IMR-90 (cell line): ENCODE data around the gene FSTL3. TPM values are rescaled to one million over a fixed set of nuclear protein-coding genes. Genes with fewer than 3 reads are reported as not detected.
A peak's percentile ranks its signal among the peaks of the same experiment; 100 is the strongest.

Experiments
- ATAC-seq: fragments of 200-7000 bp; cut with Tn5 transposase; 2 replicates; pipeline ENCODE4 v1.9.1; 2020; ENCODE audit warnings: low read depth, mild to moderate bottlenecking, moderate library complexity
- BruUV-seq: library from RNA; stranded (reverse); fragments of 400-500 nt; replicated peaks from 2 replicates; lab custom pipeline; 2021; lab: Mats Ljungman, UMichigan
- CTCF ChIA-PET: fragments of 300-600 bp; formaldehyde crosslinking; extraction: SDS; loops from one replicate; lab custom pipeline; 2021; ENCODE audit warnings: antibody characterized with exemption; lab: Yijun Ruan, JAX
- POLR2A ChIA-PET: fragments of 300-600 bp; sonication (Branson Sonifier 250); formaldehyde crosslinking; loops from one replicate; lab custom pipeline; 2022; ENCODE audit warnings: antibody characterized with exemption; ENCODE audit not compliant: unreplicated experiment; lab: Charles Lee
- DNase-seq: peaks from one replicate; pipeline ENCODE4 v3.0.0; 2013
- H2AFZ ChIP-seq: replicated peaks from 2 replicates; pipeline ENCODE3; 2013; ENCODE audit warnings: low read length, mild to moderate bottlenecking; ENCODE audit not compliant: poor library complexity
- H2AK5ac ChIP-seq: 2 replicates; pipeline ENCODE4 v1.6.1; 2013; ENCODE audit warnings: low read depth, low read length, inconsistent platforms
- H2AK9ac ChIP-seq: replicated peaks from 2 replicates; pipeline ENCODE3; 2013; ENCODE audit warnings: mild to moderate bottlenecking, low read depth, low read length, moderate library complexity; ENCODE audit not compliant: poor library complexity
- H2BK120ac ChIP-seq: 2 replicates; pipeline ENCODE4 v1.6.1; 2013; ENCODE audit warnings: low read depth, low read length, inconsistent platforms
- H2BK15ac ChIP-seq: 3 replicates; pipeline ENCODE4 v1.6.1; 2013; ENCODE audit warnings: low read depth, low read length, inconsistent platforms
- H2BK20ac ChIP-seq: 2 replicates; pipeline ENCODE4 v1.6.1; 2013; ENCODE audit warnings: low read depth, mild to moderate bottlenecking, inconsistent platforms, low read length, moderate library complexity
- H2BK5ac ChIP-seq: 2 replicates; pipeline ENCODE4 v1.6.1; 2013; ENCODE audit warnings: mild to moderate bottlenecking, low read depth, low read length, inconsistent platforms; ENCODE audit not compliant: poor library complexity, severe bottlenecking
- H3K14ac ChIP-seq: replicated peaks from 2 replicates; pipeline ENCODE4 v1.6.1; 2013; ENCODE audit warnings: low read depth, low read length, inconsistent platforms
- H3K18ac ChIP-seq: 2 replicates; pipeline ENCODE4 v1.6.1; 2013; ENCODE audit warnings: low read depth, low read length, control low read depth
- H3K23ac ChIP-seq: 2 replicates; pipeline ENCODE4 v1.6.1; 2013; ENCODE audit warnings: low read depth, low read length, inconsistent platforms
- H3K27ac ChIP-seq: 2 replicates; pipeline ENCODE4 v1.5.1; 2013; ENCODE audit warnings: mild to moderate bottlenecking, control low read depth, low read length; ENCODE audit not compliant: insufficient read depth
- H3K27me3 ChIP-seq: 2 replicates; pipeline ENCODE4 v1.6.1; 2013; ENCODE audit warnings: low read length; ENCODE audit not compliant: control insufficient read depth, insufficient read depth
- H3K36me3 ChIP-seq: 2 replicates; pipeline ENCODE4 v1.6.1; 2013; ENCODE audit warnings: low read length, mixed read lengths; ENCODE audit not compliant: control insufficient read depth, insufficient read depth
- H3K4ac ChIP-seq: 2 replicates; pipeline ENCODE4 v1.6.1; 2013; ENCODE audit warnings: low read depth, low read length, inconsistent platforms
- H3K4me1 ChIP-seq: 2 replicates; pipeline ENCODE4 v1.6.1; 2013; ENCODE audit warnings: low read length, mixed read lengths; ENCODE audit not compliant: control insufficient read depth, insufficient read depth
- H3K4me2 ChIP-seq: 2 replicates; pipeline ENCODE4 v1.6.1; 2013; ENCODE audit warnings: low read depth, mild to moderate bottlenecking, control low read depth, low read length, moderate library complexity
- H3K4me3 ChIP-seq: 2 replicates; pipeline ENCODE4 v1.5.1; 2013; ENCODE audit warnings: low read depth, mild to moderate bottlenecking, control low read depth, low read length, moderate library complexity; ENCODE audit not compliant: insufficient read depth
- H3K56ac ChIP-seq: 2 replicates; pipeline ENCODE4 v1.6.1; 2013; ENCODE audit warnings: low read length, inconsistent platforms; ENCODE audit not compliant: insufficient read depth; ENCODE audit errors: extremely low read depth
- H3K79me1 ChIP-seq, 2 experiments: 2 replicates each; pipeline ENCODE4 v1.6.1; 2013; ENCODE audit warnings: low read length in 2 of 2, inconsistent platforms in 1 of 2, low read depth in 1 of 2
- H3K9ac ChIP-seq: 2 replicates; pipeline ENCODE4 v1.6.1; 2013; ENCODE audit warnings: low read depth, low read length, control low read depth
- H3K9me1 ChIP-seq: 2 replicates; pipeline ENCODE4 v1.6.1; 2013; ENCODE audit warnings: low read length, inconsistent platforms; ENCODE audit not compliant: insufficient read depth
- H3K9me3 ChIP-seq: 2 replicates; pipeline ENCODE4 v1.6.1; 2013; ENCODE audit warnings: low read length; ENCODE audit not compliant: control insufficient read depth, insufficient read depth
- H4K20me1 ChIP-seq: 2 replicates; pipeline ENCODE4 v1.6.1; 2013; ENCODE audit warnings: low read length, inconsistent platforms; ENCODE audit not compliant: insufficient read depth
- H4K5ac ChIP-seq: 2 replicates; pipeline ENCODE4 v1.6.1; 2013; ENCODE audit warnings: mild to moderate bottlenecking, low read depth, low read length, control low read depth
- H4K8ac ChIP-seq, 2 experiments: 2 replicates each; pipeline ENCODE4 v1.6.1; 2013; ENCODE audit warnings: low read depth in 2 of 2, low read length in 2 of 2, control low read depth in 1 of 2, inconsistent platforms in 1 of 2
- H4K91ac ChIP-seq: 2 replicates; pipeline ENCODE4 v1.6.1; 2013; ENCODE audit warnings: low read depth, low read length, inconsistent platforms; ENCODE audit not compliant: insufficient read depth
- BHLHE40 ChIP-seq: fragments of 150-350 bp; IDR thresholded peaks from 2 replicates; pipeline ENCODE4 v1.6.1; 2016; ENCODE audit warnings: mild to moderate bottlenecking, low read depth, low read length
- CEBPB ChIP-seq: IDR thresholded peaks from 2 replicates; pipeline ENCODE4 v1.6.1; 2012; ENCODE audit warnings: low read depth, low read length, improper control_type of control experiment
- CHD1 ChIP-seq: IDR thresholded peaks from 2 replicates; pipeline ENCODE4 v1.6.1; 2012; ENCODE audit warnings: low read depth, low read length, improper control_type of control experiment
- CTCF ChIP-seq: conservative IDR thresholded peaks from 2 replicates; pipeline ENCODE4 v1.5.1; 2012; ENCODE audit warnings: mild to moderate bottlenecking, low read depth, low read length, improper control_type of control experiment
- FOS ChIP-seq: fragments of 150-350 bp; IDR thresholded peaks from 2 replicates; pipeline ENCODE4 v1.6.1; 2016; ENCODE audit warnings: low read depth, low read length
- MAFK ChIP-seq: IDR thresholded peaks from 2 replicates; pipeline ENCODE4 v1.6.1; 2012; ENCODE audit warnings: low read depth, low read length, improper control_type of control experiment
- MAZ ChIP-seq: IDR thresholded peaks from 2 replicates; pipeline ENCODE4 v1.6.1; 2012; ENCODE audit warnings: low read depth, mild to moderate bottlenecking, low read length, improper control_type of control experiment, moderate library complexity, borderline replicate concordance
- MXI1 ChIP-seq: IDR thresholded peaks from 2 replicates; pipeline ENCODE4 v1.6.1; 2012; ENCODE audit warnings: low read depth, mild to moderate bottlenecking, low read length, moderate library complexity, borderline replicate concordance
- NFE2L2 ChIP-seq: fragments of 150-350 bp; IDR thresholded peaks from 2 replicates; pipeline ENCODE4 v1.6.1; 2016; ENCODE audit warnings: low read depth, mild to moderate bottlenecking, low read length
- POLR2A ChIP-seq: IDR thresholded peaks from 2 replicates; pipeline ENCODE4 v1.6.1; 2012; ENCODE audit warnings: mild to moderate bottlenecking, low read depth, low read length
- RAD21 ChIP-seq: IDR thresholded peaks from 2 replicates; pipeline ENCODE4 v1.6.1; 2012; ENCODE audit warnings: low read length, improper control_type of control experiment
- RCOR1 ChIP-seq: IDR thresholded peaks from 2 replicates; pipeline ENCODE4 v1.6.1; 2012; ENCODE audit warnings: mild to moderate bottlenecking, low read length, improper control_type of control experiment; ENCODE audit not compliant: insufficient replicate concordance
- SMC3 ChIP-seq: fragments of 150-350 bp; IDR thresholded peaks from 2 replicates; pipeline ENCODE4 v1.6.1; 2016; ENCODE audit warnings: low read depth, mild to moderate bottlenecking, antibody characterized with exemption, low read length, moderate library complexity
- USF2 ChIP-seq: fragments of 150-350 bp; IDR thresholded peaks from 2 replicates; pipeline ENCODE4 v1.6.1; 2017; ENCODE audit warnings: mild to moderate bottlenecking, antibody characterized with exemption, low read length, low read depth
- WGBS, 2 experiments: methylation state at CpG; one replicate each; pipeline versions ENCODE4 v1.1.5 to v1.1.7; 2013; ENCODE audit warnings: missing lambda C conversion rate in 2 of 2; ENCODE audit not compliant: insufficient read length in 1 of 2; ENCODE audit errors: extremely low coverage in 2 of 2; 5-methylcytosine and 5-hydroxymethylcytosine counted together
- dilution Hi-C: fragments of 300-500 bp; cut with HindIII; formaldehyde crosslinking; loops from one replicate; pipeline ENCODE4 v1.14.3; 2018; ENCODE audit warnings: low sequenced_read_pairs; ENCODE audit not compliant: unreplicated experiment
- in situ Hi-C: fragments of 300-500 bp; cut with MboI; formaldehyde crosslinking; loops from 3 replicates; pipeline ENCODE4 v1.14.3; 2019; ENCODE audit warnings: low sequenced_read_pairs, inconsistent platforms, mixed read lengths
- intact Hi-C: fragments of 100-400 bp; cut with micrococcal nuclease; formaldehyde crosslinking; loops from 2 replicates; pipeline ENCODE4 v1.10.0; 2022
- polyA plus RNA-seq, 3 experiments: library from polyadenylated mRNA; depleted of rRNA; stranded (reverse); fragments of >200 nt; gene quantifications; 2 replicates each; pipeline ENCODE4 v1.2.3, GENCODE V29; 2012; ENCODE audit warnings: low replicate concordance in 1 of 3
- total RNA-seq: library from RNA; depleted of rRNA; stranded (reverse); fragments of >200 nt; gene quantifications from 2 replicates; pipeline ENCODE4 v1.2.3, GENCODE V29; 2012

The FSTL3 gene
- total and polyA plus RNA-seq, 2 of the 4 experiments (the other 2 are of a cell fraction), result 32.3 to 76.9 TPM

DNA sequence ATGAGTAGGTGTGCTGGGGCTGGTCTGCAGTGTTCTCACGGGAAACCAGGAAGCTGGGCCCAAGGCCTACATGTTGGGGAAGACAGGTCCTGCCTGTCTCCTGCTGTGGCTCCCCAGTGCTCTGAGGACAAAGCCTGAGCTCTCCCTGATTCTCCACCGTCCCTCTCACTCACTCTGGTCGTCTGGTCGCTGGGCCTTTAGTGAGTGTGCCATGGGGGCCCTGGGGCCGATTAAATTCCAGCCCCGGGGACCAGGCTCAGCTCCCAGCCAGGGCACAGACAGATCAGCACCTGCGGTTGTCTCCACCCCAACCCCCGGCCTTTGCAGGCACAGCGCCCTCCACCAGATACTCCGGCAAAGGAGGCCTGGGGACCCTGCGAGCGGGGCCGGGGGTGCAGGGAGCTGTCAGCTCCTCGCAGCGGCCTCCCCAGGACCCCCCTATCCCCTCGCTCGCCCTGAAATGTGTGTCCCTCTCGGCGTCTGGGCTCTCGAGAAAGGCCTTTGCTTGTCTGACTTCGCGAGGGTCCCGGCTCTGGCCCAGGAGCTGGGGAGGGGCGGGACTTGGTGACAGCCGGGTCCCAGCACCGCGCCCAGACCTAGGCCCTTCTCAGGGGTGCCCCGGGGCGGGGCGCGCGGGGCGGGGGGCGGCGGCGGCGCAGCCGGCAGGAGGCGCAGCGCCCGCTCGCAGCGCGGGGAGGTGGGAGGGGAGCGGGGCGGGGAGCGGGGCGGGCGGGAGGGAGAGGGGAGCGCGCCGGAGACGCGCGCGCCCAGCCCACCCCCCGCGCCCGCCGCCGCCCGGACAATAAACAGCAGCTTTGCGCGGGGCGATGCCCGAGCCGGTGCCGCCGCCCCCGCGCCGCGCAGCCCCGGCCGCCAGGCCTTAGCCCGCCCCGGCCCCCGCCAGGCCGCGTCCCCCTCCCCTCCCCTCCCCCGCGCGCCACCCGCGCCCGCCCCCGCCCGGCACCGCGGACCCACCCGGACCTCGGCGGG lies 32.3 kb downstream of the FSTL3 start, which contains the start of gene PALM:
PALM (plus strand) TSS at position 782 of the 990 bp plus-strand sequence. CDS start 212 bp downstream, outside the sequence.
- BruUV-seq, result no TSS peak
- no peak for TF ChIP-seq MXI1
- no peak for TF ChIP-seq RCOR1
- no peak for TF ChIP-seq USF2
- TF ChIP-seq MAZ, result no peak
- TF ChIP-seq SMC3, result no peak
- no peak for TF ChIP-seq FOS
- TF ChIP-seq MAFK, result no peak
- no peak for TF ChIP-seq CHD1
- TF ChIP-seq BHLHE40, result no peak
- no peak for TF ChIP-seq CEBPB
- no peak for TF ChIP-seq NFE2L2
- no peak for TF ChIP-seq POLR2A
- TF ChIP-seq RAD21, result no peak
- TF ChIP-seq CTCF, result no peak
- no peak within 1 kb of the TSS for H3K18ac ChIP-seq
- peak within 1 kb of the TSS; percentile 84 for H2AFZ ChIP-seq
- ATAC-seq, result peak; percentile 75
- no peak within 1 kb of the TSS for H2BK20ac ChIP-seq
- intact Hi-C loops (no loop called here), dilution Hi-C loops (no loop called here), in situ Hi-C loops (no loop called here)
- H3K14ac ChIP-seq, result no peak within 1 kb of the TSS
- no peaks in the 10 kb centered on the region for H3K9me3 ChIP-seq
- no peaks in the 10 kb centered on the region for H3K9me1 ChIP-seq
- H2BK15ac ChIP-seq, result no peak within 1 kb of the TSS
- H2AK5ac ChIP-seq, result no peak within 1 kb of the TSS
- H4K5ac ChIP-seq, result peak within 1 kb of the TSS; percentile 50; the same call in 1 of the 2 replicates
- no peak within 1 kb of the TSS for H3K23ac ChIP-seq
- 36% methylated on average over 10 of the region's 93 CpGs; no CpG with 5 or more reads in 1 of the 2 experiments for WGBS, 2 experiments
- H3K4me2 ChIP-seq, result peak within 1 kb of the TSS; percentile 68
- no peak within 1 kb of the TSS for H2BK5ac ChIP-seq
- H3K4me1 ChIP-seq, result peaks cover 10% of the 10 kb centered on the region; the same call in 1 of the 2 replicates
- peak within 1 kb of the TSS; percentile 95 for H3K4me3 ChIP-seq
- H3K27ac ChIP-seq, result peak within 1 kb of the TSS; percentile 52; the same call in 1 of the 2 replicates
- peak within 1 kb of the TSS in 1 of 2 experiments; percentile 33; a peak in 1 of 4 replicates for H4K8ac ChIP-seq
- H3K36me3 ChIP-seq, result no peaks in the 10 kb centered on the region
- H2AK9ac ChIP-seq, result peak within 1 kb of the TSS; percentile 65
- no peaks in the 10 kb centered on the region; the same call in 1 of the 2 replicates for H4K20me1 ChIP-seq
- H4K91ac ChIP-seq, result no peak within 1 kb of the TSS
- no peak within 1 kb of the TSS for H3K56ac ChIP-seq
- H2BK120ac ChIP-seq, result 0 out of 2 replicates have a peak within 1 kb of the TSS, but pooled peaks have one; percentile 1
- CTCF ChIA-PET, result no interaction called here
- POLR2A ChIA-PET, result no interaction called here
- peak within 1 kb of the TSS; percentile 70 for H3K9ac ChIP-seq
- no peaks in the 10 kb centered on the region; the same call in 1 of the 2 replicates for H3K27me3 ChIP-seq
- no peak for DNase-seq
- H3K4ac ChIP-seq, result peak within 1 kb of the TSS; percentile 50; the same call in 1 of the 2 replicates
- no peaks in the 10 kb centered on the region for H3K79me1 ChIP-seq
